NCI-H1092 (cell line): Measurements from ENCODE around the gene DGAT2.

ENCODE experiments used
- DNase-seq: peaks from one replicate; lab custom pipeline; 2025; lab: John Stamatoyannopoulos, UW

DGAT2 gene

DNA sequence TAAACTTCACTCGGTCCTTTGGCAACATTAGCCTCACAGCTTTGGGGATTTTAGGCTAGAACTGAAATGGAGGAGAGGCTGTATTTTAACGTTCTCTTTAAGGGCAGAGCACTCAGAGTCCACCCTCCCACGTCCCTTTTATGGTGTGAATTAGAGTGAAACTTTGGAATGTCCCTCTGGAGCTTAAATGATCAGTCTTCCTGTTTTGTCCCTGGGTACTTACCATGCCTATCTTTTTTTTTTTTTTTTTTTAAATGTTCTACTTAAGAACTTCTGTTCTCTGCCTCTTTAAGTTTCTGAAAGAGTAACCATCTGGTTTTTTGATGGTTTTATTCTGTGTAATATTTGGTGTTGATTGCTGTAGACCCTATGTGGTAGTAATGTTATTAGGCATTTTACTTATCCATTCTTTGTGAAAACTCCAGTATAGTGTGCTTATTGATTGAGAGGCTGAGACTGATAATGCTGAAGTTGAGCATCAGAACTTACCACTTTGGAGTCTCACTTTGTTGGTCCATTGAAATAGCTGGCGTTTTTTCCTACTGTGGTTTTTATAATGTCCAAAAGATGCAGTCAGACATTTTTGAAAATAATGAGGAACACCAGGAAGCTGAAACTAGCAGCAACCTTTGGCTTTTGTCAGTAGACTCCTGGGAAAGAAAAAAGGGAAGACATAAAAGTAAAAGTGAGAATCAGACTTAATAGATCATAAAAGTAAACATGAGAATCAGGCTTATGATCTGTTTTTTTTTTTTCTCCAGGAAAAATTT is 58.1 kb downstream of the DGAT2 start:
- no peak for DNase-seq

DNA sequence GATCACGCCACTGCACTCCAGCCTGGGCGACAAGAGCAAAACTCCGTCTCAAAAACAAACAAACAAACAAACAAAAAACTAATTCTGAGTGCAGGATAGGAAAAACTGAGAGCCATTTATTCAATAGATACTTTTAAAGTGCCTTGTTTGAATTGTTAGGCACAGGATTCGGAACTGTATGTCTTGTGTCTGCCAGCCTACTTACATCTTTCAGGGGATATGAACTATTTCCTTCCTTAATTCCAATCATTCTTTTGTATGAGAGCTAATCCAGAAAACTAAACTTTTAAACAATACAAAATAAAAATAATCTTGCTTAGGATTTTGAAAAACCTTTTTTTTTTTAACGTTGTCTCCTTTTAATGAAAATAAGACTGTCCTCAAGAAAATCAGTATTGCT is 59.0 kb downstream of the DGAT2 start:
- no peak for DNase-seq

DNA sequence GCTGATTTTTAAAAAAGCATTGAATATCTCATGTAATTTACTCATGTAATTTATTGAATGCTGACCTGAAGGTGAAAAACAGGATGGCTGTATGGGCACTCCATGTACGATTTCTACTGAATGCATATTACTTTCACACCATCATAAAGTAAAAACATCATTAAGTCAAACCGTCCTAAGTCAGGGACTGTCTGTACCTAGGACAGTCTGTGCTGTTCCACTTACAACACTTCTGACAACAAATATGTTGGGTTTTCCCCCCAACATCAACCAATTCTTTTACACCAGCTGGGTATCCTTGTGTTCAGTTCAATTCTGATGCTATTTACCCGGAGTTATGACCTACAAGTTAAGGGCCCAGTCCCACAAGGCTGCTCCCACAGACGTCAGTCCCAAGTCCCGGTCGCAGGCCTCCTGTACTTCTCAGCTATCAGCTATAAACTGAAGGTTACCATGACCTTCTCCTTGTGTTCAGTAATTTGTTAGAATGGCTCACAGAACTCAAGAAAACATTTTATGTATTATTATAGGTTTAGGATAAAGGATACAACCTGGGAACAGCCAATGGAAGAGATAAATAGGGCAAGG is 63.4 kb downstream of the DGAT2 start:
- DNase-seq, result no peak

DNA sequence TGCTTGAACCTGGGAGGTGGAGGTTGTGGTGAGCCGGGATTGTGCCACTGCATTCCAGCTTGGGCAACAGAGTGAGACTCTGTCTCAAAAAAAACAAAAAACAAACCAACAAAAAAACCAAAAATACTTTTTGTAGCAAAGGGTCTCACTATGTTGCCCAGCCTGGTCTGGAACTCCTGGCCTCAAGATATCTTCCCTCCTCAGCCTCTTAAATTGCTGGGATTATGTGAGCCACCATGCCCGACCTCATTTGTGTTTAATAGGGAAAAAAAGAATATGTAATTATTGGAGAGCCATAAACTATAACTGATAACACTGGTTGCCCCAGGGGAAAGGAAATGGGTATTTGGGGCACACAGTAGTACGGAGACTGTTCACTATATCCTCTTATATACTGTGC is 66.2 kb downstream of the DGAT2 start:
- no peak for DNase-seq

DNA sequence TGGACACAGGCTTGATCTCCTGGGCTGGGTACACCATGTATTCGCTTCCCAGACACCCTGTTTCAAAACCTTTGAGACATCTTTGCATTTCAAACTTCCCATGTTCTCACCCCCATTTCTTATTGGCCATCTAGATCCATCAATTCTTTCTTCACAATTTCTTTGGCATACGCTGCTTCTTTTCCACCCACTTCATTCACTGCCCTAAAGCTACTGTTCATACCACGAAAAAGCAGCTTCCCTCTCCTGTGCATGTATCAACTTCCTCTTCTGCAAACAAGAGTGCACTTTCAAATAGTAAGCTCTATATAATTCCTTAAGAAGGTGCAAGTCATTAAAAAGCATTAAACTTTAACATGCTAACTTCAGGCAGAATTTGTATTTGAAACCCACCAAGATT is 67.8 kb downstream of the DGAT2 start:
- no peak for DNase-seq

GRCh38 chr11:75839851-75840250 is 71.3 kb downstream of the DGAT2 start:
- DNase-seq, result no peak

- no peak for DNase-seq
These were observed 71.9 kb downstream of the DGAT2 start for GRCh38 chr11:75840522-75840921.

DNA sequence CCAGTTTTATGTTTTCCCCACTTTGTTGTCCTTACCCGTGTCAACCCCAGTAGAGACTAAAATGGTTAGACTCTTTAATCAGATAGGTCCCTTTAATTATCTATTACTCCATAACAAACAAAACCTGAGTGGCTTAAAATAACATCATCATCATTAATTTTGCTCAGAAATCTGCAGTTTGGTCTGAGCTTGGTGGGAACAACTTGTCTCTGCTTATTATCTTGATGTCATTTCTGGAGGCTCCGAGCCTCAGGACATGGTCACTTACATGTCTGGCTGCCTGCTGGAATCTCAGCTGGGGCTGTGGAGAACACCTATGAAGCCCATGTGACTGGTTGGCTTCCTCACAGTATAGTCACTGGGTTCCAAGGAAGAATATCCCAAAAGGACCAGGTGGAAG is 73.2 kb downstream of the DGAT2 start:
- DNase-seq, result no peak

- DNase-seq, result no peak
These were observed 76.7 kb downstream of the DGAT2 start for GRCh38 chr11:75845324-75845723.

GRCh38 chr11:75849894-75850293 is 81.3 kb downstream of the DGAT2 start:
- DNase-seq, result no peak

DNA sequence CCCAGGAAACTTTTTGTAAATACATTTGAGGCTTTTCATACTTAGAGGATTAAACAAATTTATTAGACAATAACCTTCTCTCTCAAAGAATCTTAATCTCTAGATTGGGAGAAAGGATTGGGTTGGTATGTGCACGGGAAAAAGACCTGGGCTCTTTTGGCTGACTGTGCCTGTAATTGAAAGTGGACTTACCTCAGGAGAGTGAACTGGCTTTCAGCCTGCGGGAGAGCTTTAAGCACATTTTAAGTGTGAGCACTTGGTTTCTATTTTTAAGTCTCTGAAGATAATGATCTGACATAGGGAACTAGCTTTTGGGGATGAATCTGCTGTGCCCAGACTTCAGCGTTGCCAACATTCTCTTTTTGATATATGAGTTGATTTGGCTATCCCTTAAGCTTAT is 82.2 kb downstream of the DGAT2 start:
- no peak for DNase-seq
